H1 (cell line): ENCODE data around the gene OR2L5. TPM values are rescaled to one million over a fixed set of nuclear protein-coding genes. Genes with fewer than 3 reads are reported as not detected.

Experiments used
- CTCF ChIA-PET: fragments of 300-600 bp; sonication (Branson Sonifier 250); formaldehyde crosslinking; loops from one replicate; lab custom pipeline; 2021; ENCODE audit not compliant: partially characterized antibody; lab: Charles Lee
- POLR2A ChIA-PET: fragments of 300-600 bp; sonication (Branson Sonifier 250); formaldehyde crosslinking; loops from one replicate; lab custom pipeline; 2021; ENCODE audit warnings: inconsistent platforms; ENCODE audit not compliant: partially characterized antibody; lab: Charles Lee
- DNase-seq, 2 experiments: peaks; one replicate each; pipeline versions ENCODE4 v3.0.0 to v3.0.0-alpha.2; 2010 to 2022; ENCODE audit warnings: low spot score in 2 of 2, low read depth in 1 of 2, mixed read lengths in 1 of 2
- FAIRE-seq: peaks from 2 replicates; lab custom pipeline; 2011; peaks lifted over from hg19 to GRCh38; lab: Jason Lieb, UNC
- H2AFZ ChIP-seq: 2 replicates; pipeline ENCODE4 v1.8.1; 2012; ENCODE audit warnings: low read length, inconsistent platforms
- H2AK5ac ChIP-seq: 2 replicates; pipeline ENCODE4 v1.6.1; 2013; ENCODE audit warnings: low read depth, low read length
- H2BK120ac ChIP-seq: replicated peaks from 2 replicates; pipeline ENCODE3; 2013; ENCODE audit warnings: low read depth, low read length, inconsistent platforms
- H2BK12ac ChIP-seq: 2 replicates; pipeline ENCODE4 v1.6.1; 2013; ENCODE audit warnings: low read depth, low read length
- H2BK15ac ChIP-seq: 2 replicates; pipeline ENCODE4 v1.6.1; 2013; ENCODE audit warnings: low read length
- H2BK20ac ChIP-seq: 2 replicates; pipeline ENCODE4 v1.6.1; 2013; ENCODE audit warnings: low read length
- H2BK5ac ChIP-seq: 2 replicates; pipeline ENCODE4 v1.6.1; 2013; ENCODE audit warnings: low read depth, low read length
- H3K14ac ChIP-seq: 2 replicates; pipeline ENCODE4 v1.6.1; 2013; ENCODE audit warnings: inconsistent platforms; ENCODE audit not compliant: insufficient read length
- H3K18ac ChIP-seq: 2 replicates; pipeline ENCODE4 v1.6.1; 2013; ENCODE audit warnings: low read length; ENCODE audit errors: extremely low read depth
- H3K23ac ChIP-seq: 2 replicates; pipeline ENCODE4 v1.6.1; 2013; ENCODE audit warnings: inconsistent platforms; ENCODE audit not compliant: insufficient read length
- H3K23me2 ChIP-seq: 2 replicates; pipeline ENCODE4 v1.6.1; 2013; ENCODE audit warnings: low read depth, low read length
- H3K27ac ChIP-seq: 2 replicates; pipeline ENCODE4 v1.6.1; 2011; ENCODE audit warnings: low read depth, low read length, inconsistent platforms
- H3K27me3 ChIP-seq, 4 experiments: replicated peaks in 1 of 4; 1 replicate in 1 of 4; 2 replicates in 3 of 4; pipeline versions ENCODE4 v1.6.1 to v1.8.1; 2011 to 2013; ENCODE audit warnings: low read length in 3 of 4, mild to moderate bottlenecking in 3 of 4, inconsistent platforms in 2 of 4, mixed read lengths in 2 of 4, moderate library complexity in 1 of 4; ENCODE audit not compliant: control insufficient read depth in 3 of 4, insufficient read depth in 3 of 4; ENCODE audit errors: extremely low read depth in 1 of 4
- H3K36me3 ChIP-seq, 4 experiments: 2 replicates each; pipeline versions ENCODE4 v1.6.1 to v1.8.1; 2011 to 2013; ENCODE audit warnings: mild to moderate bottlenecking in 4 of 4, low read length in 3 of 4, moderate library complexity in 2 of 4, control low read depth in 1 of 4, inconsistent platforms in 1 of 4; ENCODE audit not compliant: insufficient read depth in 4 of 4, control insufficient read depth in 2 of 4
- H3K4ac ChIP-seq: replicated peaks from 2 replicates; pipeline ENCODE3; 2013; ENCODE audit warnings: low read length, low read depth, mixed read lengths, inconsistent platforms; ENCODE audit not compliant: insufficient read length
- H3K4me1 ChIP-seq, 4 experiments: replicated peaks in 1 of 4; 1 replicate in 1 of 4; 2 replicates in 3 of 4; pipeline versions ENCODE4 v1.6.1 to v1.8.1; 2011 to 2013; ENCODE audit warnings: low read length in 3 of 4, inconsistent platforms in 2 of 4, mixed read lengths in 1 of 4; ENCODE audit not compliant: insufficient read depth in 4 of 4, control insufficient read depth in 3 of 4
- H3K4me2 ChIP-seq, 2 experiments: 2 replicates each; pipeline versions ENCODE4 v1.6.1 to v1.8.1; 2011 to 2013; ENCODE audit warnings: low read depth in 2 of 2, low read length in 2 of 2, control low read depth in 1 of 2, inconsistent platforms in 1 of 2, mild to moderate bottlenecking in 1 of 2; ENCODE audit not compliant: insufficient read depth in 1 of 2
- H3K4me3 ChIP-seq, 4 experiments: fragments of 200-600, 300-600 bp in 1 of 4; sonication (generic), shearing (Covaris generic), sonication (Bioruptor Twin) in 1 of 4; 2 replicates each; pipeline versions ENCODE4 v1.5.1 to v1.8.1; 2011 to 2016; ENCODE audit warnings: low read length in 4 of 4, low read depth in 3 of 4, control low read depth in 2 of 4, inconsistent platforms in 2 of 4, mild to moderate bottlenecking in 2 of 4, mixed read lengths in 1 of 4, moderate library complexity in 1 of 4; ENCODE audit not compliant: insufficient read depth in 2 of 4; ENCODE audit errors: extremely low read depth in 1 of 4
- H3K56ac ChIP-seq: replicated peaks from 2 replicates; pipeline ENCODE3; 2013; ENCODE audit warnings: low read depth, mild to moderate bottlenecking, mixed read lengths, low read length, inconsistent platforms; ENCODE audit not compliant: insufficient read length
- H3K79me1 ChIP-seq: 2 replicates; pipeline ENCODE4 v1.6.1; 2013; ENCODE audit warnings: low read depth, low read length, control low read depth
- H3K79me2 ChIP-seq, 2 experiments: 2 replicates each; pipeline versions ENCODE4 v1.6.1 to v1.8.1; 2012 to 2013; ENCODE audit warnings: low read length in 2 of 2, mild to moderate bottlenecking in 2 of 2, inconsistent platforms in 1 of 2; ENCODE audit not compliant: insufficient read depth in 2 of 2, control insufficient read depth in 1 of 2
- H3K9ac ChIP-seq, 4 experiments: replicated peaks in 1 of 4; 1 replicate in 1 of 4; 2 replicates in 3 of 4; pipeline versions ENCODE4 v1.6.1 to v1.8.1; 2011 to 2013; ENCODE audit warnings: low read depth in 3 of 4, low read length in 3 of 4, control low read depth in 2 of 4, mild to moderate bottlenecking in 2 of 4, moderate library complexity in 2 of 4, inconsistent platforms in 1 of 4; ENCODE audit errors: extremely low read depth in 1 of 4
- H3K9me3 ChIP-seq, 2 experiments: 2 replicates each; pipeline versions ENCODE4 v1.6.1 to v1.8.1; 2012 to 2013; ENCODE audit warnings: mild to moderate bottlenecking in 2 of 2, moderate library complexity in 2 of 2, control low read depth in 1 of 2, inconsistent platforms in 1 of 2, low read depth in 1 of 2, low read length in 1 of 2, mixed read lengths in 1 of 2; ENCODE audit not compliant: insufficient read depth in 2 of 2
- H4K20me1 ChIP-seq, 2 experiments: replicated peaks in 1 of 2; 2 replicates each; pipeline versions ENCODE3 to v1.8.1; 2011 to 2013; ENCODE audit warnings: inconsistent platforms in 2 of 2, low read length in 2 of 2, mild to moderate bottlenecking in 1 of 2; ENCODE audit not compliant: insufficient read depth in 2 of 2, control insufficient read depth in 1 of 2
- H4K5ac ChIP-seq: 2 replicates; pipeline ENCODE4 v1.6.1; 2013; ENCODE audit warnings: low read length, low read depth, mixed read lengths, inconsistent platforms; ENCODE audit not compliant: insufficient read length
- H4K8ac ChIP-seq: 2 replicates; pipeline ENCODE4 v1.8.0; 2013; ENCODE audit warnings: mild to moderate bottlenecking, moderate library complexity, low read length, inconsistent platforms; ENCODE audit not compliant: insufficient read depth; ENCODE audit errors: extremely low read depth
- H4K91ac ChIP-seq: replicated peaks from 2 replicates; pipeline ENCODE3; 2013; ENCODE audit warnings: low read length, mixed read lengths, inconsistent platforms; ENCODE audit not compliant: insufficient read length
- CHD2 ChIP-seq: IDR thresholded peaks from 2 replicates; pipeline ENCODE4 v1.6.1; 2012; ENCODE audit warnings: low read length, improper control_type of control experiment
- JUN ChIP-seq: IDR thresholded peaks from 2 replicates; pipeline ENCODE4 v1.6.1; 2011; ENCODE audit warnings: low read depth, mild to moderate bottlenecking, improper control_type of control experiment, low read length
- RNF2 ChIP-seq: fragments of 200-900, 300-1000 bp; sonication (generic); IDR thresholded peaks from 2 replicates; pipeline ENCODE4 v1.7.1; 2016; ENCODE audit warnings: borderline replicate concordance, low read depth, mild to moderate bottlenecking, antibody characterized with exemption, low read length; ENCODE audit not compliant: poor library complexity, severe bottlenecking; ENCODE audit errors: missing control alignments
- SAP30 ChIP-seq: fragments of 300-600 bp; sonication (generic); IDR thresholded peaks from 2 replicates; pipeline ENCODE4 v1.7.1; 2012; ENCODE audit warnings: low read length, moderate library complexity, mild to moderate bottlenecking, inconsistent platforms; ENCODE audit not compliant: insufficient read depth, insufficient replicate concordance
- TAF1 ChIP-seq: IDR thresholded peaks from 2 replicates; pipeline ENCODE4 v1.6.1; 2011; ENCODE audit warnings: mild to moderate bottlenecking, low read depth, low read length
- WGBS, 2 experiments: shearing (Covaris generic) in 1 of 2; methylation state at CpG; one replicate each; pipeline versions ENCODE4 v1.1.6 to v1.1.7; 2013 to 2015; ENCODE audit warnings: low lambda C conversion rate in 2 of 2, mixed read lengths in 2 of 2, inconsistent platforms in 1 of 2, low coverage in 1 of 2, missing lambda C conversion rate in 1 of 2; ENCODE audit not compliant: insufficient replicate concordance in 2 of 2, insufficient coverage in 1 of 2, insufficient read length in 1 of 2; ENCODE audit errors: extremely low coverage in 1 of 2, missing lambda C conversion rate in 1 of 2; 5-methylcytosine and 5-hydroxymethylcytosine counted together
- polyA plus RNA-seq, 7 experiments: library from polyadenylated mRNA; depleted of rRNA in 3 of 7; stranded (reverse) in 5 of 7; unstranded in 2 of 7; fragments of >200 nt in 5 of 7; fragments of 200-250 nt in 2 of 7; gene quantifications; 1 replicate in 5 of 7; 2 replicates in 1 of 7; 4 replicates in 1 of 7; pipeline versions ENCODE4 v1.2.1 to v1.2.3, GENCODE V29; 2011 to 2013; ENCODE audit warnings: missing spikeins in 2 of 7, mixed read lengths in 2 of 7
- total RNA-seq: library from RNA; stranded (reverse); fragmentation: NEBNext Ultra II Directional; extraction: Animal tissue kit (Norgen Biotek cat#: 25700); gene quantifications from 2 replicates; pipeline ENCODE4 v1.2.1, GENCODE V29; 2021

The OR2L5 gene
- total and polyA plus RNA-seq, 2 of the 8 experiments (the other 6 are each of a cell fraction or from before 2014, with no cell fraction given) = not detected

GRCh38 chr1:248029770-248030169 is 16.3 kb downstream of the OR2L5 start, which contains the start of gene OR2L2:
Gene OR2L2 (plus strand): TSS chr1:248030070. CDS start chr1:248038268, 8,198 bp downstream.
- 66% methylated on average over 2 of the region's 2 CpGs; no CpG with 5 or more reads in 1 of the 2 experiments for WGBS, 2 experiments
- no peak within 1 kb of the TSS for H3K27ac ChIP-seq
- no peak within 1 kb of the TSS for H3K23ac ChIP-seq
- no peak within 1 kb of the TSS for H4K8ac ChIP-seq
- ChIA-PET CTCF (no interaction called here), POLR2A (no interaction called here)
- no peak within 1 kb of the TSS for H3K18ac ChIP-seq
- no peak within 1 kb of the TSS for H3K4me3 ChIP-seq
- no peaks in the 10 kb centered on the region for H3K23me2 ChIP-seq
- no peak within 1 kb of the TSS for H4K5ac ChIP-seq
- no peaks in the 10 kb centered on the region for H4K20me1 ChIP-seq
- no peak within 1 kb of the TSS for H2BK120ac ChIP-seq
- H3K4me1 ChIP-seq = no peaks in the 10 kb centered on the region
- no peak for TF ChIP-seq RNF2
- no peak for TF ChIP-seq JUN
- TF ChIP-seq SAP30 = no peak
- TF ChIP-seq TAF1 = no peak
- no peak for TF ChIP-seq CHD2
- H3K9me3 ChIP-seq = peaks cover 46 to 47% of the 10 kb centered on the region in 2 experiments
- H2AFZ ChIP-seq = no peak within 1 kb of the TSS
- no peak within 1 kb of the TSS for H2BK12ac ChIP-seq
- no peak within 1 kb of the TSS for H2BK20ac ChIP-seq
- no peak within 1 kb of the TSS for H2BK5ac ChIP-seq
- no peak within 1 kb of the TSS for H3K56ac ChIP-seq
- no peaks in the 10 kb centered on the region for H3K36me3 ChIP-seq
- no peak within 1 kb of the TSS for H2BK15ac ChIP-seq
- DNase-seq = no peak
- no peak within 1 kb of the TSS for H3K4me2 ChIP-seq
- H3K4ac ChIP-seq = no peak within 1 kb of the TSS
- H4K91ac ChIP-seq = no peak within 1 kb of the TSS
- no peak within 1 kb of the TSS for H3K14ac ChIP-seq
- H3K79me2 ChIP-seq = no peaks in the 10 kb centered on the region
- no peak within 1 kb of the TSS for H3K9ac ChIP-seq
- H3K79me1 ChIP-seq = no peaks in the 10 kb centered on the region
- H2AK5ac ChIP-seq = no peak within 1 kb of the TSS
- no peaks in the 10 kb centered on the region for H3K27me3 ChIP-seq
- FAIRE-seq = no peak
